ENCODE measurements around the gene TBCE.
A peak's percentile ranks its signal among the peaks of the same experiment; 100 is the strongest.

TBCE gene

DNA sequence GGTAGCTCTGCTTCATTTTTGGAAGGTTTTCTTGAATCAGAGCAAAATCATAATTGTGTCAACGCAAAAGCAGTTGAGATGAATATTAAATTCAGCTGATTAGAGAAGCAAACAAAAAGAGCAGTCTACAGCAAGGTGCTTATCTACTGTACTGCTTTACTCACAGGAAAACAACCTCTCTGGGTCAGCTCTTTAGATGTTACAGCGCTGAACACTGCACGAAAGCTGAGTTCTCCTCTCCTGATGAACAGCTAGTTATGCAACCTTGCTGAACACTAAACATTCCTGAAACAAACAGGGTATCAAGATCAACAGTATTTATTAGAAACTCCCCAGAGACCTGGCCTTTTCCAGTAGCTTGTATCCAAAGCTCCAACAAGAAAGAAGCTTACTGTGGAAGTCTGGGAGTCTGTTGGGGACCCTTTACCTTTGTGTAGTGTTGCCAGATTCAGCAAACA is 41.3 kb downstream of the TBCE start:
- Histone ChIP-seq H3K27ac (ENCODE audit: insufficient read depth, low read length, poor library complexity, severe bottlenecking) (no peak overlapping the region), H3K4me1 (ENCODE audit: control insufficient read depth, insufficient read depth, low read length, poor library complexity, severe bottlenecking) (no peaks in the 10 kb centered on the region), H3K9me3 (ENCODE audit: control insufficient read depth, low read length) (no peaks in the 10 kb centered on the region), H3K4me3 (ENCODE audit: insufficient read depth, low read depth, low read length, poor library complexity, severe bottlenecking) (no peak overlapping the region), H3K27me3 (replicated peaks; ENCODE audit: control insufficient read depth, insufficient read depth, low read length, poor library complexity, severe bottlenecking) (no peaks in the 10 kb centered on the region), H3K36me3 (ENCODE audit: control insufficient read depth, insufficient read depth, low read length) (no peaks in the 10 kb centered on the region)
- no peak for DNase-seq

DNA sequence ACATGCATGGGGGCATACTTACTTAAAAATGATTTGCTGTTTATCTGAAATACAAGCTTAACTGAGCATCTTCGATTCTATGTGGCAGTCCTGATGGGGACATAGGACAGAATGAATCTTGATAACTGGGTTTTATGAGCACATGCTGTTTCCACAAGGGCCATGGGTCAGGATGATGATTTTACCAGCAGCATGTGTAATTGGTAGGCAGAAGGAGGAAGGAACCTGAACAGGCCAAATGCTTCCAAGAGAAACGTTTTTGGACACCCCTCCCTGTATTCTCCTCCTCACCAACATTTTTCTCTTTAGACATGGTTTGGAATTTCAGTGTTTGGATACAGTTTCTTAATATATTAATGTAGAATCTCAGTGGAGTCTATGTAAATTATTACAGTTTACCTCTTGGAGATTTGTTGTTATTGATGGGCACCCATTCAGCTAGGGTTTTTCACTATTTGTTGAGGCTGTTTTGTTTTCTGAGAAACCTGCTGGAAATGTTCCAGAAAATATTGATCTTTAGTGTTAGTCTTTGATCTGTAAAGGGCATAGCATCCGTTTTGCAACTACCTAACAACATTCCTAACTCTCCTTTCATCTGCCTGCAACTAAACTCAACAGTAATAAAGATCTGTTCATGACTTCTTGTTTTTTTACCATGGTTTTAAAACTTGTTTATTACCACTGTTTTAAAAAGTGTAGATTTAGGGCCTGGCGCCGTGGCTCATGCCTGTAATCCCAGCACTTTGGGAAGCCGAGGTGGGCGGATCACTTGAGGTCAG is 42.0 kb downstream of the TBCE start:
- H3K4me1 ChIP-seq (ENCODE audit: control insufficient read depth, insufficient read depth, low read length, poor library complexity, severe bottlenecking): no peaks in the 10 kb centered on the region
- no peak for DNase-seq
- no peaks in the 10 kb centered on the region for H3K9me3 ChIP-seq (ENCODE audit: control insufficient read depth, low read length)
- H3K4me3 ChIP-seq (ENCODE audit: insufficient read depth, low read depth, low read length, poor library complexity, severe bottlenecking): no peak overlapping the region
- no peak overlapping the region for H3K27ac ChIP-seq (ENCODE audit: insufficient read depth, low read length, poor library complexity, severe bottlenecking)
- H3K36me3 ChIP-seq (ENCODE audit: control insufficient read depth, insufficient read depth, low read length): no peaks in the 10 kb centered on the region
- H3K27me3 ChIP-seq (replicated peaks; ENCODE audit: control insufficient read depth, insufficient read depth, low read length, poor library complexity, severe bottlenecking): no peaks in the 10 kb centered on the region

DNA sequence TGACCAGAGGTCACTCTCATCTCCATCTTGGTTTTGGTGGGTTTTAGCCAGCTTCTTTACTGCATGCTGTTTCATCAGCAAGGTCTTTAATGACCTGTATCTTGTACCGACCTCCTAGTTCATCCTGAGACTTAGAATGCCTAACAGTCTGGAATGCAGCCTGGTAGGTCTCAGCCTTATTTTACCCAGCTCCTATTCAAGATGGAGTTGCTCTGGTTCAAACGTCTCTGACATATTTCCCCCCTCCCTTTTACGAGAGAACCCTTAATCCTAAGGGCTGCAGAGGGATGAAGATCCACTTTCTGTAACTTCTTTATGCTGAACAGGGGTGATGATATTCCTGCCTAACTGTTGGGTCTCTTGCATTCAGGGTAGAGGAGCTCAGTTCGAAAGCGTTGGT is 43.2 kb downstream of the TBCE start:
- Histone ChIP-seq H3K4me3 (ENCODE audit: insufficient read depth, low read depth, low read length, poor library complexity, severe bottlenecking) (no peak overlapping the region), H3K27ac (ENCODE audit: insufficient read depth, low read length, poor library complexity, severe bottlenecking) (no peak overlapping the region), H3K36me3 (ENCODE audit: control insufficient read depth, insufficient read depth, low read length) (no peaks in the 10 kb centered on the region), H3K4me1 (ENCODE audit: control insufficient read depth, insufficient read depth, low read length, poor library complexity, severe bottlenecking) (peaks cover 3% of the 10 kb centered on the region), H3K9me3 (ENCODE audit: control insufficient read depth, low read length) (no peaks in the 10 kb centered on the region), H3K27me3 (replicated peaks; ENCODE audit: control insufficient read depth, insufficient read depth, low read length, poor library complexity, severe bottlenecking) (no peaks in the 10 kb centered on the region)
- no peak for DNase-seq

DNA sequence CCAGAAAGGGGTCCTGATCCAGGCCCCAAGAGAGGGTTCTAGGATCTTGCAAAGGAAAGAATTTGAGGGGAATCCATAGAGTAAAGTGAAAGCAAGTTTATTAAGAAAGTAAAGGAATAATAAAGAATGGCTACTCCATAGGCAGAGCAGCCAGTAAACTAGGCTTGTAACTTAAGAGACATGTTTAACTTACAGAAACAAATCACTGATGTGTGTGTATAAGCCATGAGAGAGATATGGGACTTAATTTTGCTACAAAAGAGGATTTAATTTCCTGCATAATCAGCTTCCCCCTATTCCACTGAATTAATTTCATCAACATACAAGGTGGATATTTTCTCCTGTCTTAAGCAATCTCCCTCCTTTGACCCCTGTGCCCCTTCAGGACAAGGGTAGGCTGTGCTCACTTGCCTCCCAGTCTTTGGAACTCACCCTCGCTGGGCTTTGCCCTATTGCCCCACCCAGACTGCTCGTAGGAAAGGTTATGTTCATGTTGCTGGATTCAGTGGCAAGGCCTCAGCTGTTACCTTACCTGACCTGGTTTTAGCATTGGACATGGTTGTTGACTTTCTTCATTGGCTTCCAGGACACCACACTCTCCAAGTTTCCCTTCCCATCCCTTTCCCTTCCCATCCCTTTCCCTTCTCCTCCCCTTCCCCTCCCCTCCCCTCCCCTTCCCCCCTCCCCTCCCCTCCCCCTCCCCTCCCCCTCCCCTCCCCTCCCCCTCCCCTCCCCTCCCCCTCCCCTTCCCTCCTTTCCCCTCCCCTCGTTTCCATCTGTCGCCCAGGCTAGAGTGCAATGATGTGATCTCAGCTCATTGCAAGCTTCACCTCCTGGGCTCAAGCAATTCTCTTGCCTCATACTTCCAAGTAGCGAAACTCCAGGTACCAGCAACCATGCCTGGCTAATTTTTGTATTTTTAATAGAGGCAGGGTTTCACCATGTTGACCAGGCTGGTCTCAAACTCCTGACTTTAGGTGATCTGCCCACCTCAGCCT is 44.6 kb downstream of the TBCE start:
- Histone ChIP-seq H3K9me3 (ENCODE audit: control insufficient read depth, low read length) (no peaks in the 10 kb centered on the region), H3K27ac (ENCODE audit: insufficient read depth, low read length, poor library complexity, severe bottlenecking) (no peak overlapping the region), H3K4me1 (ENCODE audit: control insufficient read depth, insufficient read depth, low read length, poor library complexity, severe bottlenecking) (peaks cover 3% of the 10 kb centered on the region), H3K36me3 (ENCODE audit: control insufficient read depth, insufficient read depth, low read length) (no peaks in the 10 kb centered on the region), H3K4me3 (ENCODE audit: insufficient read depth, low read depth, low read length, poor library complexity, severe bottlenecking) (no peak overlapping the region), H3K27me3 (replicated peaks; ENCODE audit: control insufficient read depth, insufficient read depth, low read length, poor library complexity, severe bottlenecking) (no peaks in the 10 kb centered on the region)
- peak in 1 of 3 donors; percentile 1 for DNase-seq

DNA sequence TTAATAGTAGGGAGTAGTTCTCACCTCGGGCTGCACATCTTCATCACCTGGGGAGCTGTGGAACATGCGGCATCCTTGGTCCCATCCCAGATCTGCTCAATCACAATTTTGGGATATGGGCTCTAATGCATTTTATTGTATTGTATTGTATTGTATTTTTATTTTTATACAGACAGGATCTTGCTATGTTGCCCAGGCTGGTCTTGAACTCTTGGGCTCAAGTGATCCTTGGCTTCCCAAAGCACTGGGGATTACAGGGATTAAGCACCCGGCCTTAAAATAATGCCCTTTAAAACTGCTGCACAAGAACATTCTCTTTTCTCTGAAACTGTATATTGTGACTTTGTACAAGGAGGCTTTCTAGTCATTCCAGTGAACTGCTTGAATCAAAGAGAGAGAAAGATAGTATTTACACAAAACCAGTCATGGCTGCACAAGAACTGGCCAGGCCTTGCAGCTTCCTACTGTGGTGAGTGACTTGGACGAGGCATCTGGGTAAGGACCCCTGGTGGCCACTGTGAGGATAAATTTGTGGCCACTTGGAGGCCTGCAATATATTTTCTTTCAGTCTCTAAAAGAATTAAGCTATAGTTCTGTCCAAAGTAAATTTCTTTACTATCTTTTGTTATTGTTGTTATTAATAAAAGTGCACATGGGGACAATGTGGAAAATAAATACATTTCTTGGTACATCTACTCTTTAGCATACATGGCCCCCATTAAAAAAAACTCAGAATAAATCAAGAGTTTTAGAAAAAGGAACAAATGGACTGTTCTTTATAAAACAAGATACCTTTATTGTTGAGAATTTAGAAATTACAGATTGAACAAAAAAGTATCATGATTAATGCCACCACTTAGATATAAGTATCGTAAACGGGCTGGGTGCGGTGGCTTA is 48.0 kb downstream of the TBCE start:
- Histone ChIP-seq H3K27me3 (replicated peaks; ENCODE audit: control insufficient read depth, insufficient read depth, low read length, poor library complexity, severe bottlenecking) (no peaks in the 10 kb centered on the region), H3K4me1 (ENCODE audit: control insufficient read depth, insufficient read depth, low read length, poor library complexity, severe bottlenecking) (peaks cover 3% of the 10 kb centered on the region), H3K4me3 (ENCODE audit: insufficient read depth, low read depth, low read length, poor library complexity, severe bottlenecking) (no peak overlapping the region), H3K27ac (ENCODE audit: insufficient read depth, low read length, poor library complexity, severe bottlenecking) (no peak overlapping the region), H3K9me3 (ENCODE audit: control insufficient read depth, low read length) (no peaks in the 10 kb centered on the region), H3K36me3 (ENCODE audit: control insufficient read depth, insufficient read depth, low read length) (peaks cover 4% of the 10 kb centered on the region)
- peak; percentile 6 to 43 (median 25) for DNase-seq

DNA sequence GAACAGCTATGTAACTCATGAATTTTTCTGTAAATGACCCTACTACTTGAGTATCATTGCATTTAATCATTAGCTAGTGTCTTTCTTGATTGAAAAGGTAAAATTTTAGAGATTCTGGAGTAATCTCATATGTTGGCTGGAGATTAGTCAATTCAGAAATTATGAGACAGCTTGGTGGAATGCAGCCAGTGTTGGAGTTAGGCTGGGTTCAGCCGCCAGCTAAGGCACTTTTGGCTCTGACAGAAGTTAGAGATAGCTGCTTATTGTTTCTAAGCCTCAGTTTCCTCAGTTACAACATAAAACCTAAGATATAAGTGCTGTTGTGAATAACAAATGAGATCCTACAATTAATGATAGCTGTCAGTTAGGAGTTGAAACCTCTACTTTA is 49.4 kb downstream of the TBCE start:
- Histone ChIP-seq H3K4me3 (ENCODE audit: insufficient read depth, low read depth, low read length, poor library complexity, severe bottlenecking) (no peak overlapping the region), H3K9me3 (ENCODE audit: control insufficient read depth, low read length) (no peaks in the 10 kb centered on the region), H3K4me1 (ENCODE audit: control insufficient read depth, insufficient read depth, low read length, poor library complexity, severe bottlenecking) (peaks cover 3% of the 10 kb centered on the region), H3K27ac (ENCODE audit: insufficient read depth, low read length, poor library complexity, severe bottlenecking) (no peak overlapping the region), H3K27me3 (replicated peaks; ENCODE audit: control insufficient read depth, insufficient read depth, low read length, poor library complexity, severe bottlenecking) (no peaks in the 10 kb centered on the region), H3K36me3 (ENCODE audit: control insufficient read depth, insufficient read depth, low read length) (peaks cover 4% of the 10 kb centered on the region)
- no peak for DNase-seq

DNA sequence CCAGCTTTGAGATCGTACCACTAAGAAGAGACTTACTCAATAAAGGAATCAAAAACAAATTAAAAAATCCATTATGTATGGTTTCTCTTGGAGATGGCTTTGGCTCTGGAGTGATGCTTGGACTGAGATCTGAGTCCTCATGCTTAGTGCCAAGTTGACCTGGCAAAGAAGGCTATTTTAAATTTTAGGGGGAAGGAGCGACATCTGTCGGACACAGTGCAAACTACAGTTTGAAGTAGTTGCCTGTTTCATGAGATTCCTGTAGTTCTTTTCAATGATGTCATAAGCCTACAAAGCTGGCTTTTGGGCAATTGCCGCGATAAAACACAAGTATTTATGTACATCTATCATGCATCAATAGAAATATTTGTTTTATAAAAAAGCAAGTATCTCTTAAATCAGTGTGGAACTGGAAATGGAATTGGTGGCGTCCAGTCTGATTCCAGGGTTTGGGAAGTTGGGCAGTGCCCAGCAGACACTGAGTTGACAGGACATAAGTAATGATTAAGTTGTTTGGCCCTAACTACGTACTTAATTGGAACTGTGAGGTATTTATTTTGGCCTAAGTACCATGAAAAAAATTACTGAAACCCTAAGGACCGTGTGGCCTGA is 50.0 kb downstream of the TBCE start:
- Histone ChIP-seq H3K4me3 (ENCODE audit: insufficient read depth, low read depth, low read length, poor library complexity, severe bottlenecking) (no peak overlapping the region), H3K27ac (ENCODE audit: insufficient read depth, low read length, poor library complexity, severe bottlenecking) (no peak overlapping the region), H3K36me3 (ENCODE audit: control insufficient read depth, insufficient read depth, low read length) (peaks cover 4% of the 10 kb centered on the region), H3K27me3 (replicated peaks; ENCODE audit: control insufficient read depth, insufficient read depth, low read length, poor library complexity, severe bottlenecking) (no peaks in the 10 kb centered on the region), H3K9me3 (ENCODE audit: control insufficient read depth, low read length) (no peaks in the 10 kb centered on the region), H3K4me1 (ENCODE audit: control insufficient read depth, insufficient read depth, low read length, poor library complexity, severe bottlenecking) (peaks cover 3% of the 10 kb centered on the region)
- DNase-seq: peak; percentile 12 to 50 (median 18)

DNA sequence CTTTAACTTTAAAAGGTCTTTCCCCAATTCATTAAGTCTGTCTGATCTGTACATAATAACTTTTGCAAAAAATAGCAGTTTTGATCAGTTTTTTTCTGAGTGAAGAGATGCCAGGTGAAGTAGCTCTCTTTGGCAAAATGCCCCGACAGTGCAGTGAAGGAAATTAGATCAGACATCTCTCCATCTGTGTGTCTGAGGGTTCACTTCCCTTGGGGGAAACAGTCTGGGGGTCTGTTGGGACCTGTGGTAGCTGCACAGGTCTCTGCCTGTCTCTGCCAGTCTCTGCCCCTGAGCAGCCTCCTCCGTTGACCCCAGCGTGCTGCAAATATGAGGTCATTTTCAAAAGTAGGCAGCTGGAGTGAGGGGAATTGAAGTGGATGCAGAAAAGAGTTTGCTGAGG is 54.5 kb downstream of the TBCE start:
- Histone ChIP-seq H3K4me3 (ENCODE audit: insufficient read depth, low read depth, low read length, poor library complexity, severe bottlenecking) (no peak overlapping the region), H3K36me3 (ENCODE audit: control insufficient read depth, insufficient read depth, low read length) (peaks cover 4% of the 10 kb centered on the region), H3K9me3 (ENCODE audit: control insufficient read depth, low read length) (no peaks in the 10 kb centered on the region), H3K27ac (ENCODE audit: insufficient read depth, low read length, poor library complexity, severe bottlenecking) (no peak overlapping the region), H3K27me3 (replicated peaks; ENCODE audit: control insufficient read depth, insufficient read depth, low read length, poor library complexity, severe bottlenecking) (no peaks in the 10 kb centered on the region), H3K4me1 (ENCODE audit: control insufficient read depth, insufficient read depth, low read length, poor library complexity, severe bottlenecking) (peaks cover 6% of the 10 kb centered on the region)
- no peak for DNase-seq

DNA sequence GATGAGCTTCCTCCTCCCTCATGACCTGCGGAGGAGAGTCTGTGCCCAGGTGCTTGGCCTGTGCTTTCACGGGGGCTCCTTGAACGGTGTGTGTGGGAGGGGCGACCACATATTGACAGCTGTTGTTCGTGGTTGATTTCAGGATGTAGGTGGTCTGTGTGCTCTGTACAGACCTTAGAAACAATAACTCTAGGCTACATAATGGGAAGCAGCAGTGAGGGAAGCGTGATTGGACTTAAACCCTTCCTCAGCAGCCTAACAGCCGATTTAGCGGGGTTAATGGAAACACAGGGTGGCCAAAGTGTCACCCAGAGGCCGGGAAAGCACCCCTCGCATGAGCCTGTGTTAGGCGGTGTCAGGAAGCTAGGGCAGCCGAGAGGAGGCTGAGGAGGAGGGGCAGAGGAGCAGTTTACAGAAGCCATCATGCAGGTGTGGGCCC is 56.0 kb downstream of the TBCE start:
- no peak overlapping the region for H3K4me3 ChIP-seq (ENCODE audit: insufficient read depth, low read depth, low read length, poor library complexity, severe bottlenecking)
- peaks cover 8% of the 10 kb centered on the region for H3K36me3 ChIP-seq (ENCODE audit: control insufficient read depth, insufficient read depth, low read length)
- DNase-seq: no peak
- H3K4me1 ChIP-seq (ENCODE audit: control insufficient read depth, insufficient read depth, low read length, poor library complexity, severe bottlenecking): peaks cover 6% of the 10 kb centered on the region
- H3K27me3 ChIP-seq (replicated peaks; ENCODE audit: control insufficient read depth, insufficient read depth, low read length, poor library complexity, severe bottlenecking): no peaks in the 10 kb centered on the region
- no peak overlapping the region for H3K27ac ChIP-seq (ENCODE audit: insufficient read depth, low read length, poor library complexity, severe bottlenecking)
- no peaks in the 10 kb centered on the region for H3K9me3 ChIP-seq (ENCODE audit: control insufficient read depth, low read length)

Data from effector memory CD4-positive, alpha-beta T cell (primary cell).